HepG2 (cell line): ENCODE data around the gene NUDT22. TPM values are rescaled to one million over a fixed set of nuclear protein-coding genes. Genes with fewer than 3 reads are reported as not detected.

Experiments
- ARNTL ChIP-seq: sonication (generic); formaldehyde crosslinking; IDR thresholded peaks from 2 replicates; pipeline ENCODE4 v1.4.0; 2020; ENCODE audit warnings: mild to moderate bottlenecking, missing genetic modification reagents
- EED ChIP-seq: sonication (generic); formaldehyde crosslinking; IDR thresholded peaks from 2 replicates; pipeline ENCODE4 v1.5.0; 2020; ENCODE audit warnings: mild to moderate bottlenecking, missing genetic modification reagents
- ERF ChIP-seq: IDR thresholded peaks from 2 replicates; pipeline ENCODE4 v1.6.1; 2018; ENCODE audit warnings: missing biosample characterization, missing genetic modification reagents
- HNRNPK ChIP-seq: fragments of 200-400 bp; formaldehyde crosslinking; IDR thresholded peaks from 2 replicates; pipeline ENCODE4 v1.6.1; 2018; ENCODE audit warnings: low read length, low read depth, moderate library complexity, mild to moderate bottlenecking; ENCODE audit not compliant: poor library complexity, severe bottlenecking
- KAT8 ChIP-seq: IDR thresholded peaks from 2 replicates; pipeline ENCODE4 v1.6.1; 2016; ENCODE audit warnings: missing genetic modification reagents, missing compliant biosample characterization
- KDM2A ChIP-seq: sonication (generic); formaldehyde crosslinking; IDR thresholded peaks from 2 replicates; pipeline ENCODE4 v1.4.0; 2020; ENCODE audit warnings: low read depth, missing genetic modification reagents, borderline replicate concordance
- MXI1 ChIP-seq: IDR thresholded peaks from 3 replicates; pipeline ENCODE4 v1.6.1; 2012; ENCODE audit warnings: low read depth, low read length, inconsistent platforms, borderline replicate concordance
- NR0B2 ChIP-seq: sonication (generic); formaldehyde crosslinking; IDR thresholded peaks from 2 replicates; pipeline ENCODE4 v1.4.0; 2020; ENCODE audit warnings: mild to moderate bottlenecking, missing genetic modification reagents
- SNRNP70 ChIP-seq: fragments of 200-400 bp; formaldehyde crosslinking; IDR thresholded peaks from 2 replicates; pipeline ENCODE4 v1.6.1; 2017; ENCODE audit warnings: mild to moderate bottlenecking, low read depth, low read length, moderate library complexity
- SP4 ChIP-seq: sonication (generic); formaldehyde crosslinking; IDR thresholded peaks from 2 replicates; pipeline ENCODE4 v1.8.1; 2023; ENCODE audit warnings: mild to moderate bottlenecking, missing genetic modification reagents
- TCF12 ChIP-seq, 2 experiments: fragments of 450-650 bp in 1 of 2; sonication (generic) in 1 of 2; formaldehyde crosslinking in 1 of 2; IDR thresholded peaks; 2 replicates each; pipeline versions ENCODE4 v1.6.1 to v1.8.0; 2017 to 2022; ENCODE audit warnings: antibody characterized with exemption in 1 of 2, mild to moderate bottlenecking in 1 of 2, missing genetic modification reagents in 1 of 2, moderate library complexity in 1 of 2
- ZBTB3 ChIP-seq: sonication (generic); formaldehyde crosslinking; IDR thresholded peaks from 2 replicates; pipeline ENCODE4 v1.4.0; 2020; ENCODE audit warnings: low read depth, mild to moderate bottlenecking, moderate library complexity, missing genetic modification reagents, borderline replicate concordance
- ZBTB38 ChIP-seq: sonication (generic); formaldehyde crosslinking; IDR thresholded peaks from 2 replicates; pipeline ENCODE4 v1.5.1; 2020; ENCODE audit warnings: mild to moderate bottlenecking, missing genetic modification reagents
- ZMYM4 ChIP-seq: sonication (generic); formaldehyde crosslinking; IDR thresholded peaks from 2 replicates; pipeline ENCODE4 v1.8.1; 2023; ENCODE audit warnings: mild to moderate bottlenecking, missing genetic modification reagents
- ZNF292 ChIP-seq: sonication (generic); formaldehyde crosslinking; IDR thresholded peaks from 2 replicates; pipeline ENCODE4 v1.8.1; 2022; ENCODE audit warnings: mild to moderate bottlenecking, low read depth, missing genetic modification reagents, borderline replicate concordance
- ZNF441 ChIP-seq: sonication (generic); formaldehyde crosslinking; IDR thresholded peaks from 2 replicates; pipeline ENCODE4 v1.7.0; 2021; ENCODE audit warnings: missing genetic modification reagents, borderline replicate concordance
- ZNF451 ChIP-seq: sonication (generic); formaldehyde crosslinking; IDR thresholded peaks from 2 replicates; pipeline ENCODE4 v1.5.0; 2020; ENCODE audit warnings: mild to moderate bottlenecking, missing genetic modification reagents
- ZNF510 ChIP-seq: sonication (generic); formaldehyde crosslinking; IDR thresholded peaks from 2 replicates; pipeline ENCODE4 v1.4.0; 2020; ENCODE audit warnings: low read depth, mild to moderate bottlenecking, missing genetic modification reagents
- ZNF550 ChIP-seq: sonication (generic); formaldehyde crosslinking; IDR thresholded peaks from 2 replicates; pipeline ENCODE4 v1.4.0; 2020; ENCODE audit warnings: mild to moderate bottlenecking, missing genetic modification reagents, borderline replicate concordance
- ZNF572 ChIP-seq: sonication (generic); formaldehyde crosslinking; IDR thresholded peaks from 2 replicates; pipeline ENCODE4 v1.5.1; 2020; ENCODE audit warnings: mild to moderate bottlenecking, missing genetic modification reagents
- ZNF660 ChIP-seq: sonication (generic); formaldehyde crosslinking; IDR thresholded peaks from 2 replicates; pipeline ENCODE4 v1.5.1; 2020; ENCODE audit warnings: mild to moderate bottlenecking, low read depth, missing genetic modification reagents, borderline replicate concordance
- ZNF749 ChIP-seq: sonication (generic); formaldehyde crosslinking; IDR thresholded peaks from 2 replicates; pipeline ENCODE4 v1.8.0; 2022; ENCODE audit warnings: mild to moderate bottlenecking, missing genetic modification reagents, moderate library complexity, borderline replicate concordance
- ZNF816 ChIP-seq: sonication (generic); formaldehyde crosslinking; IDR thresholded peaks from 2 replicates; pipeline ENCODE4 v1.8.0; 2022; ENCODE audit warnings: missing genetic modification reagents, mild to moderate bottlenecking, borderline replicate concordance
- polyA plus RNA-seq, 8 experiments: library from polyadenylated mRNA; depleted of rRNA in 3 of 8; stranded (reverse) in 7 of 8; unstranded in 1 of 8; fragments of >200 nt; fragmentation: Illumina TruSeq in 4 of 8; extraction: Trizol in 4 of 8; gene quantifications; 2 replicates each; pipeline versions ENCODE4 v1.2.1 to v1.2.3, GENCODE V29; 2011 to 2016; ENCODE audit warnings: low read depth in 4 of 8, missing spikeins in 1 of 8, mixed read lengths in 1 of 8; ENCODE audit not compliant: insufficient read depth in 1 of 8
- total RNA-seq, 5 experiments: library from RNA; depleted of rRNA; stranded (reverse); fragments of >200 nt; fragmentation: Illumina TruSeq; extraction: Trizol; gene quantifications; 2 replicates each; pipeline ENCODE4 v1.2.3, GENCODE V29; 2016; ENCODE audit warnings: low read depth in 1 of 5
- TF ChIP-seq, protein P1 (sequence below): sonication (generic); formaldehyde crosslinking; IDR thresholded peaks from 2 replicates; pipeline ENCODE4 v1.9.0; 2021; ENCODE audit warnings: missing genetic modification reagents, borderline replicate concordance
- TF ChIP-seq, protein P2 (sequence below): sonication (generic); formaldehyde crosslinking; IDR thresholded peaks from 2 replicates; pipeline ENCODE4 v1.5.0; 2020; ENCODE audit warnings: missing genetic modification reagents

NUDT22 gene
- total and polyA plus RNA-seq, 2 of the 13 experiments (the other 11 are each of a cell fraction or from before 2014, with no cell fraction given), result 33.5 to 39.8 TPM

DNA sequence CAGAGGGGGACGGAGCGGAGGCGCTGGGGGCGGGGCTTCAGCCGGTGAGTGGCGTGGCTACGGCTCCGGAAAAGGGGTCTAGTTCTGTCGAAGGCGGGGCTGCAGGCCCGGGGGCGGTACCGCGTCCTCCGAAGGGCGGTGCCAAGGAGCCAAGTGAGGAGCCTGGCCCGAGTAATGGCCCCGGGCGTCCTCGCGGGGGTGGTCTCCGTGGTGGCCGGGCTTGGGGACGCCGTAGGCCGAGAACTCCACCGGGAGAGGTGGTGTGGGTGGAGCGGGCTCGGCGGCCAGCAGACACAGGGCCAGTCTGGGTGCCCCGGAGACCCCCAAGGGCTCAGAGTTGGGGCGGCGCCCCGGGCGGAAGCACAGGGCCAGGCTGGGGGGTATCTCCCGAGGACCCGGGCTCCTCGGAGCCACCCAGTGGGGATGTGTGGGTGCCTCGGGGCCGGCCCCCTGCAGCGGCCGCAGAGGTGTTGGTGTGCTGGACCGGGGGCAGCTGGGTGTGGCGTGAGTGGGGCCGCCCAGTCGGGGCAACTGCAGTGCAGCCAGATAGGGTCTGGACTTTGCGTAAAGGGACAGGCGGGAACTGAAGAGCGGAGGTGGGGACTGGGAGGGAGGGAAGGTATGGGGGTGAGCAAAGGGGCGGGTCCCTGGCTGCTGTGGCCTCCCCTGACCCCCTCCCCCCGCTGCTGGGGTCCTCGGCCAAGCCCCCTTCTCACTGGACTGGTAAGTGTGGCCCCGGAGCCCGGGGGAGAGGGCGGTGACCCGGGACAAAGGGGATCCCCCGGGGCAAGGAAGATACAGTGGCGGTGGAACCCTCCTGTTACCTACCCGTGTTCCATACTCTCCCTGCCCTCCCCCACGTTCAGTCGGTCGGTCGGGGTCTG, 15.7 kb downstream of the NUDT22 start (continued):
- 0 out of 2 replicates have a peak, but pooled peaks have one; percentile 58 for TF ChIP-seq ZNF550 (CRISPR knock-in tag)
- TF ChIP-seq NR0B2, result peak; percentile 36
- no peak for TF ChIP-seq ZNF451 (CRISPR knock-in tag)
- TF ChIP-seq ZMYM4 (CRISPR knock-in tag), result no peak
- TF ChIP-seq SP4 (CRISPR knock-in tag), result peak; percentile 55
- TF ChIP-seq TCF12 (IDR thresholded peaks at IDR 0.05), result no peak
- peak; percentile 75; the same call in 1 of the 2 replicates for TF ChIP-seq TCF12 (CRISPR knock-in tag; IDR thresholded peaks at IDR 0.05)
- TF ChIP-seq, protein P1, sequence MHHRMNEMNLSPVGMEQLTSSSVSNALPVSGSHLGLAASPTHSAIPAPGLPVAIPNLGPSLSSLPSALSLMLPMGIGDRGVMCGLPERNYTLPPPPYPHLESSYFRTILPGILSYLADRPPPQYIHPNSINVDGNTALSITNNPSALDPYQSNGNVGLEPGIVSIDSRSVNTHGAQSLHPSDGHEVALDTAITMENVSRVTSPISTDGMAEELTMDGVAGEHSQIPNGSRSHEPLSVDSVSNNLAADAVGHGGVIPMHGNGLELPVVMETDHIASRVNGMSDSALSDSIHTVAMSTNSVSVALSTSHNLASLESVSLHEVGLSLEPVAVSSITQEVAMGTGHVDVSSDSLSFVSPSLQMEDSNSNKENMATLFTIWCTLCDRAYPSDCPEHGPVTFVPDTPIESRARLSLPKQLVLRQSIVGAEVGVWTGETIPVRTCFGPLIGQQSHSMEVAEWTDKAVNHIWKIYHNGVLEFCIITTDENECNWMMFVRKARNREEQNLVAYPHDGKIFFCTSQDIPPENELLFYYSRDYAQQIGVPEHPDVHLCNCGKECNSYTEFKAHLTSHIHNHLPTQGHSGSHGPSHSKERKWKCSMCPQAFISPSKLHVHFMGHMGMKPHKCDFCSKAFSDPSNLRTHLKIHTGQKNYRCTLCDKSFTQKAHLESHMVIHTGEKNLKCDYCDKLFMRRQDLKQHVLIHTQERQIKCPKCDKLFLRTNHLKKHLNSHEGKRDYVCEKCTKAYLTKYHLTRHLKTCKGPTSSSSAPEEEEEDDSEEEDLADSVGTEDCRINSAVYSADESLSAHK, result no peak
- TF ChIP-seq KAT8 (CRISPR knock-in tag), result 0 out of 2 replicates have a peak, but pooled peaks have one; percentile 53
- no peak for TF ChIP-seq ZNF660
- TF ChIP-seq ERF, result no peak
- TF ChIP-seq ZNF510 (CRISPR knock-in tag), result 0 out of 2 replicates have a peak, but pooled peaks have one; percentile 17
- no peak for TF ChIP-seq ZNF572
- TF ChIP-seq ZBTB3 (CRISPR knock-in tag), result no peak
- TF ChIP-seq ARNTL (CRISPR knock-in tag), result no peak
- TF ChIP-seq HNRNPK, result no peak
- TF ChIP-seq, protein P2, sequence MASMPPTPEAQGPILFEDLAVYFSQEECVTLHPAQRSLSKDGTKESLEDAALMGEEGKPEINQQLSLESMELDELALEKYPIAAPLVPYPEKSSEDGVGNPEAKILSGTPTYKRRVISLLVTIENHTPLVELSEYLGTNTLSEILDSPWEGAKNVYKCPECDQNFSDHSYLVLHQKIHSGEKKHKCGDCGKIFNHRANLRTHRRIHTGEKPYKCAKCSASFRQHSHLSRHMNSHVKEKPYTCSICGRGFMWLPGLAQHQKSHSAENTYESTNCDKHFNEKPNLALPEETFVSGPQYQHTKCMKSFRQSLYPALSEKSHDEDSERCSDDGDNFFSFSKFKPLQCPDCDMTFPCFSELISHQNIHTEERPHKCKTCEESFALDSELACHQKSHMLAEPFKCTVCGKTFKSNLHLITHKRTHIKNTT, result no peak
- TF ChIP-seq SNRNP70, result no peak
- TF ChIP-seq KDM2A, result peak; percentile 64
- TF ChIP-seq ZNF816, result no peak
- peak; percentile 27; the same call in 1 of the 3 replicates for TF ChIP-seq MXI1
- peak; percentile 61; the same call in 1 of the 2 replicates for TF ChIP-seq ZNF441 (CRISPR knock-in tag)
- TF ChIP-seq ZBTB38 (CRISPR knock-in tag), result 0 out of 2 replicates have a peak, but pooled peaks have one; percentile 31
- TF ChIP-seq EED (CRISPR knock-in tag), result peak; percentile 79; the same call in 1 of the 2 replicates
- TF ChIP-seq ZNF749 (CRISPR knock-in tag), result no peak
- no peak for TF ChIP-seq ZNF292 (CRISPR knock-in tag)
